Left forelimb (tissue), 1 donor: ENCODE data around the gene STK39.

ENCODE experiments used
- DNase-seq: peaks from one replicate; pipeline ENCODE4 v3.0.0-alpha.2; 2018; ENCODE audit warnings: low spot score

STK39 gene

DNA sequence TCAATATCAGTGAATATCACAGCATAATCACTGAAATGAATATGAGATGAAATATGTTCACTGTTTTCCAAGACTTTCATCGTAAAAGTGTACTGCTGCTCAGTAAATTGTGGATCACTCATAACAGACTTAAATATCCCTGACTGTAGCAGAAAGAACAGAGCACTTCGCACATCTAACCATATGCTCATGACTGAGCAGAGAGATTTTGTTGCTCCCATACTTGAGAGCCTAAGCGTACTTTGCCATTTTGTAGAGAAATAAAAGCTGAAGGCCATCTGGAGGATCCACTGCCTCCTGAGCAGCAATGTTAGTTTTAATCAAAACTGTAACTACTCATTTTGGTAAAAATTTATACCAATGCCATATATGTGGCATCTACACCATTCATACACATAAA is 243.5 kb downstream of the STK39 start:
- DNase-seq = no peak

DNA sequence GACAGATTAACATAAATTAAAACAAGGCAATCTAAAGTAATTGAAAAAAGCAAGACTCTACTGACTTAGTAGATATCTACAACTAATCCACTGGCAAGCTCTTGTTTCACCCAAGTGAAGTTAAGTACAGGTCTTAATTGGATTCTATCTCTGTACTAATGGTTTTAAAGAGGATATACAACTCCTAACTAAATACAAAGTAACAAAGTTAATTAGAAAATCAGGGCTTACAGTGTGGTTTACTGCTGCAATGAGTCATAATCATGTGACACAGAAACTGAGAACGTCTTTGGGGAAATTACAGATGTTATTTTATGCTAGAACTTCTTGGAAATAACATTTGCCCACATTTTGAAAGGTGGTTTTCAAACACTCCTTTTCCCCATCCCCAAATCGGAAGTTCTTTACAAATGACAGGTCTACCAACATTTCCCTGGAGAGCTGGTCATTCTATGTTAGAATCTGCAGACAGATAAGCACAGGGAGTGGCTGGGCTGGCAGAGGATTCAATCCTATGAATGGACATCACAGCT is 245.3 kb downstream of the STK39 start:
- no peak for DNase-seq

DNA sequence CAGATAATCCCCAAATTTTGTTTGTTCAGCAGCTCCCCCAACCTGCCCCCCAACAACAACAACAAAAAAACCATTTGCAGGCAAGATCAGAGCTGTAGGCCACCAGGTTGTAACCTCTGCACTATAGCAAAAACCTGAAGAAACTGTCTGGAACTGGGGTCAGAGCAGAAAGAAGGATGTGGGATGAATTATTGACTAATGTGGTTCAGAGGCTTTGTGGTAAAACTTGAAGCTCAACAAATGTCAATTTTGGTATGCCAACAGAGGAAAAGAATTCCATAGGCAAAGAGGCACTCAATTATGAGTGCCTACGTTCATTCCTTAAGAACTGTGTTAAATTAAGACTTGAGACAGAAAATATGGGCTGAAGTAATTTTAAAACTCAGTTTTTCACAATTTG is 255.1 kb downstream of the STK39 start:
- no peak for DNase-seq

DNA sequence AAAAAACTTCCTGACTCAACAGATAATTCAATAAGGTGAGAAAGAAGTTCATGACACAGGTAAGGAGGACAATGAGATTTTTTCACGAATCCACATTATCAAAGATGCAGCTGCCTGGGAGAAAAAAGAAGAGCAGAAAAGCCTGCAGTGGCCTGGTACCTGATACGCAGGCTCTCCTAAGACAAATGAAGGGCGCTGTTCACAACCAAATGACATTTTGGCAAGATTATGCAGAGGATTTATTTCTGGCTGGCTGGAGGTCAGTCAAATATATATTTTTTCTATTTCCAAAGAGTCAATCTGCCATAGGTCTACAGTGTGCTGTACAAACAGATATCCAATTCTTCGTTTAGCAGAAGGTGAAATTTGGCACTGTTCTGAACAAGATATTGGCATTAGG is 257.3 kb downstream of the STK39 start:
- no peak for DNase-seq

DNA sequence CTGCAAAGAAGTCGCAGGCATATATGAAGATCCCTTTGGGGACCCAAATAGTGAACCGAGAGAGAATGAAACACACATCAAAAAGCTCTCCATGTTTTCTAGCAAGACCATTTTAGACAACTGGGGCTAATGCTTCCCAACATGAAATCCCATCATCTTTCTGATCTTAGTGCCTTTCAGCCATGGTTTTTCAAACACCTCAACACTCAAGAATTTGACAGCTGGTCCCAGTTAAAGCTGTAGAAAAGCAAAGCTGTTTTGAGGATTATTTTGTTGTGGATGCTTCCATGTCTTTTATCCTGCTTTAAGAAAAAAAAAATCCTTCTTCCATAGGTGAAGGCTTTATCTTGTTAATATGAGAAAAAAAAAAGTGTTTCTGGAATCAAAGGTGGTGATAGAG is 259.1 kb downstream of the STK39 start:
- DNase-seq = no peak

DNA sequence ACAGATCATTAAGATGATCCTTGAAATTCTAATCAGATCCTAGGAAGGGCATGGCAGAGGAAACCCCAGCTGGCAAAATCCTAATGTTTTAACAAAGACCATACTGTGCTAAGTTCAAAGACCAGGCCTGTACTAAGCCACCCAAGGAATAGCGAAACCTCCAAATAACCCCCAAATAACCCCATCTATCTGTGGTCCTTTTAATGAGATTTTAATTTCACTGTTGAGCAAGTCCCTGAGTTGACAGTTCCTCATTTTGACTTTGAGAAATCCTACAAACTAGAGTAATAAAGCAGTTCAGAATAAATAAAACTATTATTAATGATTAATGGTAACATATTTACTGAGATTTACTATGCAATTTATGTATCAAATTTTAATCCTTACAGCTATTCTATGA is 259.8 kb downstream of the STK39 start:
- no peak for DNase-seq

DNA sequence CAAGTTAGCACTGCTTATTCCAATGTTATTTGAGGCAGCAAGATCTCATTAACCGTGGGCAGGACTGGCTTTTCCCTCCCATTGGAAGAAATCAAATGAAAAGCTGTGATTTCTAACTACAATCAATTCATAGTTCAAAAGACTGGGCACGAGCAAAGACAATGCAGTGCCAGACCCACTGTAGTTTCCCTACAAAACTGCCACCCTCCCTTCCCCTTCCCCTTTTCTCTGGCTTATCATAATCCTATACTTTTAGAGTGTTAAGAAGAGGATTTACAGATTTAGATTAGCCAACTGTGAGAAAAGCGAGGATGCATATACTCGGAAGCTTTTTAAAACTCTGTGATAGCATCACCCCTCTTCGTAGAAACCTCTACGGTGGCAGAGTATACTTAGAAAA is 260.4 kb downstream of the STK39 start:
- DNase-seq = no peak

DNA sequence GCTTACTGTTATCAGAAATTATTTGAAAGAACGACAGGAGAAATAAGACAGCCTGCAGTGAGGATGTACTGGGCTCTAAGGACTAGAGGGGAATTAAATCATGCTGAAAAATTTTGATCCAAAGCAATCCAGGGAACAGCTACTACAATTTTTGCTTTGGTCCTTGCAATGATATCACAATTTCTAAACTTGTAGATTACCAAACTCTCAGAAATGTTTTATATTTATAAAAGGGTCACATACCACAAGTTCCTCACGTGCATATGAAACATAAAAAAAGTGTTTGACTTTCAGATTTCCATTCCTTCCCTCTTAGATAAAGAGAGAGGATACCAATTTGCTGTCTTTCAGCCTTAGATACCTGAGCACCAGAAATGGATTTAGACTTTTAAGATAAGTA is 261.2 kb downstream of the STK39 start:
- DNase-seq = no peak

DNA sequence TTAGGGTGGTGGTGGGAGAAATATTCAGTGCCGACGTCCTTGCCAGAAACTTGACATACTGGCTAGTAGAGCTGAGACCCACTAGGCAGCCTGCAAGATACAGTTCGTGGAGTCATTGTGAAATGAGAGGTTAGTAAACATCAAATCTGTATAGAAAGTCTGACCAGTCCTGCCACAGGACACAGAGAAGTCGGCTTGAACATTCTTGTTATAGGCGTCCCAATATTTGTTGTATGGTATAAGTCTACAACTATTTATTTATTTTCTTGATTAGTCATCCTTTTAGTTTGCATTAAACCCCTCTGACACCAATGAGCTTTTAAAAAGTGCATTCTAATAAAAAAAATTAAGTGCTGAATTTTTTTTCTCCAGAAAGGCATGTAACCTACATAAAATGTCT is 265.4 kb downstream of the STK39 start:
- no peak for DNase-seq

DNA sequence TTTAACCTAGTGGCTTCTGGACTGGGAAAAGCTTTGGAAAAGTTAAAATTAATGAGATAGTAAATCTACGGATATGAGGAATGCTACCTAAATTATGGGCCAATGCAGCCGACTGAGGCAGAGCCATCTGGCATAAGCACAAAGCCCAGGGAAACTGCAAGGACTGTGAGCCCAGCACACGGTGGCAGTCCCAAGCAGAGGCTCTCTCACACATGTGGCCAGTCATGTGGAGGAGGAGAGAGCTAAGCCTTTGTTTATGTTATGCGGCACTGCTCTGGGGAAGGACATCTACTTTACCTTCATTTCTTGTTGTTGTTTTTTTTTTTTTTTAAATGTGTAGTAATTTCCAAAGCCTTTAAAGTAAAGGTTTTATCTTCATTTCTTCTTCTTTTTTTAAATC is 267.0 kb downstream of the STK39 start:
- DNase-seq = no peak

DNA sequence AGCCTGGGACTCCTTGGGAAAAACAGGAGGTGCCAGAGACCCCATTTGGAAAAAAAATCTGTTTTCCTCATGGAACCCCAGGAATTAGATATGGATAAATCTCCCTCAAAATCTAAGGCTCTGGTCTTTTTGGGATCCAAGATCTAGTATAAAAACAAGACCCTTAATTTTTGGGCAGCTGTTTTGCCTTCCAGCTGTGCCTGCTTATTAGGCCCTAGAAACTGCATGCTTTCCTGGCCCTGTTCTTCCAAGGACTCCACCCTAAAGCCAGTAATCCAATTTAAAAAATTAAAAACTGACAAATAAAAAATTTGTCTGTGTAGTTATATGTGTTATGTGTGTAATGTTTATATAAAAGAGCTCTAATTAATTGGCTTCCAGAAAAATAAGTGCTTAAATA is 274.6 kb downstream of the STK39 start:
- DNase-seq = no peak

DNA sequence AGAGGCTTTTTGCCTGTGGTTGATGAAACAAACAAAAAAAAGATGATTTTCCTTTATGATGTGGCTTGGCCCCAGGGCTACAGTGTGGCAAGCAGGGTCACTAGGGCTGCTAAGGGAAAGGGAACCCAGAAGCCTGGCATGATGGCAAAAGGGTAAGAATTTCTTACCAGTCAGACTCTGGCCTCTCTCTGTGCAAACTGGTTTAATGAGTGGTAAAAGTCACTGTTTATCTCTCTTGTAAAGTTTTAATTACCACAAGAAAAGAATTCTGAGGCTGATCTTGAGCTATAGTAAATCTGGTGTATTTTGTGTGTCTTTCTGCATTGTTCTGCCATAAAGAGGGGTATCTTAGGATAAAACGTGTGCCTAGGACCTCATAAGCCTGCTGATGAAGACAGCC is 275.4 kb downstream of the STK39 start:
- no peak for DNase-seq

DNA sequence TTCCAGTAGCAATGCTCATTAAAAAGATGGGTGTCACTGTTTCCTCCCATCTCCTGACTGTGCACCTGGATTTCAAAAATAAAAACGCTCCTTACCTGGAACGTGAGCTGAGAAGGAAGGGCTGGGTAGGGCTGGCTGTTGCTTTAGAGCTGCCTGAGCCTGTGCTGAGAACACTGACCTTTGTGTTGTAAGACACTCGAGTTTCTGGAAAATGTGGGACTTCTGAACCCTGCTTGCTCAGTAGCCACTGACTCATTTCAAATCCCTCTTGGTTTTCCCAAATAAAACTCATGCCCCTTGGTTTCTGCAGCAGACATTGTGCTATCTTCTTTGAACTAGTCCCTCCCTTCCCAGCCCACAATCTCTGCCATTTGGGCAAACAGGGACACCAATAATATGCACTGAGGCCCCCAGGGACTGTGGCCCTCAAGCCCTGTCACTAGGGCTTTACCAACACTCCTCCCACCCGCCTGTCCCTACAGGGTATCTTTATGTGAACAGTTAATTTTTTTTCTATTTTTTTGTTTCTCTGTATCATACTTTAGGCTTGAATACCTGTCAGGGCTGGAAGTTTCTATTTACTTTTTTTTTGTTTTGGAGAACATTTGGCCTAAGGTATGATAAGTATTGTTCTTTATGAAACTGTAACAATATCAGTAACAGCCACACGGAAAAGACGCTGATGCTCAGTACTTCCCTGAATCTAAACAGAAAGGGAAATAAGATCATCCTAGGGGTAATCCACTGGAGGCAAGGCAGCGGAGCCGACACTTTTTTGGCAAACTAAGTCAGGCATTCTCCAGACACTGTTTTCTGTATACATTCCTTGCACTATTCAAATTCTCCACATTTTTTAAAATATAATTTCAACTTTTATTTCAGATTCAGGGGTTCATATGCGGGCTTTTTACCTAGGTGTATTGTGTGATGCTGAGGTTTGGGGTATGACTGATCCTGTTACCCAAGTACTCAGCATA is 280.2 kb downstream of the STK39 start:
- DNase-seq = no peak

DNA sequence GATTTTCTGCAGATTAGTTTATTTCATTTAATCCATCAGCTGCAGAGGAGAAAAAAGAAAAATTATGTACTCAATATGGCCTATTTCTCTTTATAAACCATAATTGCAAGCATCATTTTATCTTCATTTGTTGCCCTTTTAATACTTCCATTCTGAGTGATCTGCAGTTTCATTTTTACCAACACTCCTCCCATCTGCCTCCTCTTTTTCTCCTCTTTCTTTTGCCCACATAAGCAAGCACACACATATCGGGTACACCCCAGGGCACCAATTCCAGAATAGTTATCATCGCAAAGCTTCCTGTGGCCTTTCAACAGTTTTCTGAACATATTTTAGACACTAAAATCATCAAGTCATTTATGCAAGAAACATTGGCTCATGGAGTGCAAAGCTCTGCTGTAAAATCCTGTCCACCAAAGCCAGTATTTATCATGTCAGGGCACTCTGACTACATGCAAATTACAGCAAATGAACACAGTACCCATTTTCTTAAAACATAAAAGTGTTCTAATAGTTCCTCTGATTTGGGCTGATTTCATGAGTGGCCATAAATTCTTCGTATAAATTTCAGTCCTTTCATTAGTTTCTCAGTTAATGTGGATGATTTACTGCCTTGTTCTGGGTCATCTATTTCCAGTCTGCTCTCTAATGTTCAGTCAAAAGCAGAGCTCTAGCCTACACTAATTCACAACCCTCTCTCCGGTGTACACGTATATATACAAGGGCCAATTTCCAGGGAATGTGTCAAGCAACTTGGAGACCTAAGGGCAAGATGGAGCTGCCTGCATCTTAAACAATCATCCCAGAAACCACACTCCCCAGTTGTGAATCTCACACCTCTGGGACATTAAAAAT is 281.3 kb downstream of the STK39 start:
- no peak for DNase-seq

DNA sequence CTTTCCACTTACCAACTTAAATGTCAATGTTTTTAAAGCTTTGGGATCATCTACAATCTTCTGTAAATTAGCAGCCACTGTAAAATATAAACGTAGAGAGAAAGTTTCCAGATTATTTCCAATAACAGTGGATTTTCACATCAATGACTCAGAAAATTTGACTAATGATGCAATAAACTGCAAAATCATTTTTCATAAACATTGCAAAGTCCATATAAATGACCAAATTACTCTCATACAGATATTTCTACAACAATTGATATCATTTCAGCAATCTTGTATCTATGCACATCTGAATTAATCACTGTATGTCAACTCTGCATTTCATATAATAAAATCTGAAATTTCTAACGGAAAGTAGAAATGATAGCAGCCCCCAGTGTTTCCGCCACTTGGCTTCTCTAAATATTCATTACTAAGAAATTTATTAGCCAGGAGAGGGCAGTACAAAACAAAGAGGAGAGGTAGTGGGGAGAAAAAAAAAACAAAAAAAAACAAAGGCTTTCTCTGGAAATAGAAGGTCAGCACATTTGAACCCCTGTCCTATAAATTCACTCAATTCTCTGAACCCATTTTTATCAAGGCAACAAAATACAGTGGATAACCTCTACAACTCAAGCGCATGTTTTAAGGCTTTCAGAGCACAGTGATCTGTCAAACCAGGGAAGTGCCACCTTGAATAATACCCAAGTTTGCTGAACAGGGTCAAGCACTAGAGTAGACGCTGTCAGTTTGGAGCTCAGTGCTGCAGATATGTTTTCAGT is 282.6 kb downstream of the STK39 start:
- no peak for DNase-seq

DNA sequence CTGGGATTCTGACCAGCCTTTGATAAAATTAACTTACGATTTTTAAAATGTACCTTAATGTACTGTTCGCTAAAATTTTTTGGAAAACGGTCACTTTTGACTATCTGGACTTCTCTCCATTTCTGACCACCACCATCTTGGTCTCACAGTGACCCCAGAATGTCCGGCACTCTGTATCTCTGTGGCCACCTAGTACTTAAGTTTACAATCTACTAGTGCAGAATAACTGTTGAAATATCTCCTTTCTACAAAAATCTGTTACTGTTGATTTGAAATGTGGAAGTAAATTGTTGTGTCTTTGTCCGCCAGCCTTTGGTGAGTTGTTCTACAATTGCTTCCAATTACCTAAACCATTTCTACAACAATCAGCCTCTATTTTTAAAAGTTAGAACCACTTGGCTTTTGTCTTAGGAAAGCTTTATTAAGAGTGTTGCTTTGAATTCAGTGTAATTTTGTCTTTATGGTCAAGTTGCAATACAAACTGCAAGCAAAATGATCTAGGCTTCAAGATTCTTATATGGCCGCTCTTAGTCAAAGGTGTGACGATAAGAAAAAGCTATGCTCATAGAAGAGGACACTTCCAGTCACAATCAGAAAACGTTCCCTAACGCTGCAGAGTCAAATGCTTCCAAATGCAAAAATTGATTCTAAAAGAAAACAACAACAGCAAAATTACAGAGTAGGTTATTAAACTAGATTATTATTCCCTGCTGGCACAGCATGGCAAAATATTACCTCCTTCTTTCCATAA is 283.3 kb downstream of the STK39 start:
- no peak for DNase-seq

DNA sequence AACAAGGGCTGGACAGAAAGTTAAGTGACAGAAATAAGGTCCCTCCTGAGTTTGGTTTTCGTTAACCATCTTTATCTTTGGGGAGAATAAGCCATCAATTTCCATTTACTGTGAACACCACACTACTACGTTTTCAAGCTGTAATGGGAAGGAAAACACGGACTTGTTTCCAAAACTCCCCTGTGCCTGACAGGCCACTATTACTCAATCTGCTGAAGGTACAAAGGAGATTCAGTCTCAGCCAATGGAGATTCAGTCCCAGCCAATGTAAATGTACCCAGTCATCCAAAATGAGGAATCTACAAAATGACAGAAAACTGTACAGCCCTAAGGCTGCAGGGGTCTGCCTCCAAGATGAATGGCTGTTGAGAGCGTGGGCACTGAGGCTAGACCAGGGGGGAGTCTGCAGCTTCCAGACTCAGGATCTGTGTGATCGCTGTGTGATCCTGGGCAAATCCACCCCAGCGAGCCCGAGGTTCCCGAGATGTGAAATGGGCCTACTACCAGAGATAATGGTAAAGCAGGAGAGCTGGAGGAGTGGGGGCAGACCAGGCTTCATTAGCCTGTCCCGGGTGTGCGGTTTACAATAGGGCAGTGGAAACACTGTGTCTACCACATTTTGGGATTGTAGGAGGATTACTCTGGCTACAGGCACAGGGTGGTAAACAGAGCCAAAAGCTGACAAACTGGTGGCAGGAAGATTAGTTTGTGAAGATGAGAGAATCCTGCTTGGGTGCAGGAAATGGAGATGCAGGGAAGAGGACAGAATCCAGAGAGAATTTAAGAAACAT is 284.8 kb downstream of the STK39 start:
- DNase-seq = no peak

DNA sequence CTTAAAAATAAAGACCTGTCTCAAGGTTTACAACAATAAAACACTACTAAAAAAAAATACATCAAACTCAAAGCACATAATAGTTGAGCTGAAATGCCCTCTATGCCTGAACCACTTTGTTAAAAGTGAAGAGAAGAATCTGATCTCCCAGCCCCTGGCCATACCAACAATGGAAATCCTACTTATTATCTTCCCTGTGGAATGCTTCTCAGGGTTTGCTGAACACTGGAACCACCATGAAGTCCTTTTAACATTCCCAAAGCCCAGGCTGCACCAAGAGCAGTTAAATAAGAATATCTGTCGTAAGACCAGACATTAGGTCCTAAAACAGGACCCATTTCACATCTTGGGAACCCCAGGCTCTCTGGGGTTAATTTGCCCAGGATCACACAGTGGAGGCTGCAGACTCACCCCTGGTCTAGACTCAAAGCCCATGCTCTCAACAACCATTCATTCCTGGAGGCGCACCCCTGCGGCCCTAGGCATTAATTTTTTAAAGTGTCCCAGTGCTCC is 285.8 kb downstream of the STK39 start:
- DNase-seq = no peak

DNA sequence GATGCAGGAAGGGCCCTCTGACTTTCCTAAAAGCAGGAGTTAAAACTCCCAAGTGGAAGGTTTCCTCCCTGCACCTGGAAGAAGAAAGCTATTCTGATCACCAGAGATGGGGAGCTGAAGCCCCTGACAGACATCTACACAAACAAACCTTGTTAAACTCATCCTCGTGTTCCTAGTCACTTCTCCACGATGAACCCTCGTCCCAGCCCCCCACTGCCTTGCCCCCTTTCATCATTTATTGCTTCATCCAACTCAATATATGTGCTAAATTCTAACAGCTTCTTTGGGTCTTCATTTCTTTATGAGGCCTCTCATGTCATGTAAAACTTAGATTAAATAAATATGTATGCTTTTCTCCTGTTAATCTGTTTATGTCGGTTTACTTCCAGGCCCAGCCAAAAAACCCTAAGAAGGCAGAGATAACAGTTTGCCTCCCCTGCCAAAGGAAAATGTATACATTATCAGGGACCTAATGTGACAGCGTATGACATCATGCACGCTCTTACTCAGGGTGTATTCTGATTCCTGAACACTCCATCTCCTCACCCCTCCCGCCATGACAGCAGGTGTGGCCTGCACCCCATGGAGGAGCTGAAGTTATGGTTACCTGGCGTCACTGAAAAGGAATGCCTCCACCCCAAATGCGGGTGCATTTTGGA is 287.2 kb downstream of the STK39 start:
- no peak for DNase-seq

DNA sequence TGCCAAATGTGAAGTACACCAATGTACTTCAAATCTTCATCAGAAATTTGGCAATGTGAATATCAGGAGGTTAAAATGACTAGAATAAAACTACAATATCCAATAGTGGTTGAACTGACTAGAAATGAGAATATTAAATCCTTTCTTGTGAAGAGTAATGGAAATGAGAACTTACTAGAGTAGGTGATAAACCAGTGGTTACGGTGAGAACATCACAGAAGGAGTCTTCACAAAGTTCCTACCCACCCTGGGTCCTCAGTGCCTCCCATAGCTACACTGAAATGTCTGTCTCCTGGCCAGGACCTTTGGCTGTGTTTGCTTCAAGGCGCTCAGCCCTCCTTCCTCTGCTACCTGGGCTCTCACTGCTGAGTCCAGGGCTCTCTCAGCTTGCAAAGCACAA is 289.7 kb downstream of the STK39 start:
- no peak for DNase-seq
